Breast epithelium (tissue), 3 donors: ENCODE measurements around the gene AGAP2.

ENCODE experiments used
- CTCF ChIP-seq, 3 donors: fragments of 450-650 bp; IDR thresholded peaks; one replicate each; pipeline ENCODE4 v1.5.1; 2016 to 2017; ENCODE audit warnings: antibody characterized with exemption in 3 of 3, mild to moderate bottlenecking in 3 of 3, moderate library complexity in 3 of 3
- POLR2A ChIP-seq: fragments of 450-650 bp; IDR thresholded peaks from one replicate; pipeline ENCODE4 v1.6.1; 2016; ENCODE audit warnings: antibody characterized with exemption, mild to moderate bottlenecking, moderate library complexity
- POLR2AphosphoS5 ChIP-seq, 3 donors: sonication (generic); formaldehyde crosslinking; IDR thresholded peaks; one replicate each; pipeline ENCODE4 v1.6.1; 2017; ENCODE audit warnings: antibody characterized with exemption in 3 of 3

- TF ChIP-seq CTCF (IDR thresholded peaks at IDR 0.05) (no peak), POLR2AphosphoS5 (IDR thresholded peaks at IDR 0.05) (no peak), POLR2A (no peak)
Observed at GRCh38 chr12:57724936-57725740, 13.4 kb downstream of the AGAP2 start.
